Colonic mucosa (tissue), 4 donors: Measurements from ENCODE around the gene COPE. TPM values are rescaled to one million over a fixed set of nuclear protein-coding genes. Genes with fewer than 3 reads are reported as not detected.

Source experiments
- DNase-seq: peaks from one replicate; pipeline ENCODE4 v3.0.0-alpha.2; 2020
- H3K27ac ChIP-seq: fragments of 200-600 bp; one replicate; pipeline ENCODE4 v1.8.0; 2021
- H3K27me3 ChIP-seq: fragments of 200-600 bp; one replicate; pipeline ENCODE4 v1.8.0; 2021
- H3K36me3 ChIP-seq: fragments of 200-600 bp; one replicate; pipeline ENCODE4 v1.8.0; 2021
- H3K4me1 ChIP-seq: fragments of 200-600 bp; one replicate; pipeline ENCODE4 v1.8.0; 2021; ENCODE audit warnings: mild to moderate bottlenecking
- H3K4me3 ChIP-seq: fragments of 200-600 bp; one replicate; pipeline ENCODE4 v1.8.0; 2021
- H3K9ac ChIP-seq, 2 donors: one replicate each; pipeline ENCODE4 v1.7.0; 2013; ENCODE audit warnings: control low read depth in 2 of 2, low read depth in 2 of 2, low read length in 2 of 2
- H3K9me3 ChIP-seq: fragments of 200-600 bp; one replicate; pipeline ENCODE4 v1.8.0; 2021
- intact Hi-C: fragments of 100-400 bp; cut with DNase I; formaldehyde crosslinking; loops from one replicate; pipeline ENCODE4 v1.14.1; 2022
- total RNA-seq, 2 donors: library from RNA; stranded (reverse); fragmentation: NEBNext Ultra II Directional in 1 of 2; extraction: Animal tissue kit (Norgen Biotek cat#: 25700) in 1 of 2; gene quantifications; one replicate each; pipeline ENCODE4 v1.2.1, GENCODE V29; 2021
- TF ChIP-seq, protein P1 (sequence below): fragments of 200-600 bp; IDR thresholded peaks from one replicate; pipeline ENCODE4 v1.8.0; 2022; ENCODE audit warnings: antibody characterized with exemption, mild to moderate bottlenecking
- donor health status: healthy.
- donor health status: DM: no; HTN: no; CAD: no.
- donor health status: DM: no; HTN: no; CAD: no.

COPE gene
- total RNA-seq, 2 donors from 2014 or later, result 218 to 295 TPM

DNA sequence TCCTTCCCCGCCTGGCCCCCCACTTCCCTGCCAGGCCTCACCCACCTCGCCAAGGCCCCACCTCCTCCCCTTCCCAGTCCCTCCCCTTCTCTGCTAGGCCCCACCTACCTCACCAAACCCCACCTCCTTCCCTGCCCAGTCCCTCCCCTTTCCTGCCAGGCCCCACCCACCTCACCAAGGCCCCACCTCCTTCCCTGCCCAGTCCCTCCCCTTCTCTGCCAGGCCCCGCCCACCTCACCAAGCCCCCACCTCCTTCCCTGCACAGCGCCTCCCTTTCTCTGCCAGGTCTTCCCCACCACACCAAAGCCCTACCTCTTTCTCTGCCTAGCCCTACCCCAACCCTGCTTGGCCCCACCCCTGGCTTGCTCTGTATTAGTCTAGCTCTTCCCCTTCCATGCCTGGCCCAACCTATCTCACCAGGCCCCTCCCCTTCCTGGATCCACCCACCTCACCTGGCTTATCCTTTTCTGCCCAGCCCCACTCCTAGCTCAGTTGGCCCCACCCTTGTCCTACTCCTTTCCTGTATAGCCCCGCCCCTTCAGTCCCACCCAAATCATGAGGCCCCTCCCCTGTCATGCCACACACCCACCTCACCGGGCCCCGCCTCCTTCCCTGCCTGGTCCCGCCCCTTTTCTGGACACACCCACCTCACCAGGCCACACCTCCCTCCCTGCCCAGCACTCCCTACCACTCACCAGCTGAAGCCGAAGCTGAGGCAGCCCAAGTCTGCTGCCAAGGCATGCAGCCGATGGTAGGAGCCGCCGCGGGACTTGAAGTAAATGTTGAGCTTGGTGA, 39.4 kb downstream of the COPE start:
- Histone ChIP-seq H3K27ac (no peak overlapping the region), H3K9me3 (no peaks in the 10 kb centered on the region), H3K9ac (no peak overlapping the region), H3K4me1 (no peaks in the 10 kb centered on the region), H3K4me3 (no peak overlapping the region), H3K27me3 (no peaks in the 10 kb centered on the region), H3K36me3 (no peaks in the 10 kb centered on the region)
- TF ChIP-seq, protein P1, sequence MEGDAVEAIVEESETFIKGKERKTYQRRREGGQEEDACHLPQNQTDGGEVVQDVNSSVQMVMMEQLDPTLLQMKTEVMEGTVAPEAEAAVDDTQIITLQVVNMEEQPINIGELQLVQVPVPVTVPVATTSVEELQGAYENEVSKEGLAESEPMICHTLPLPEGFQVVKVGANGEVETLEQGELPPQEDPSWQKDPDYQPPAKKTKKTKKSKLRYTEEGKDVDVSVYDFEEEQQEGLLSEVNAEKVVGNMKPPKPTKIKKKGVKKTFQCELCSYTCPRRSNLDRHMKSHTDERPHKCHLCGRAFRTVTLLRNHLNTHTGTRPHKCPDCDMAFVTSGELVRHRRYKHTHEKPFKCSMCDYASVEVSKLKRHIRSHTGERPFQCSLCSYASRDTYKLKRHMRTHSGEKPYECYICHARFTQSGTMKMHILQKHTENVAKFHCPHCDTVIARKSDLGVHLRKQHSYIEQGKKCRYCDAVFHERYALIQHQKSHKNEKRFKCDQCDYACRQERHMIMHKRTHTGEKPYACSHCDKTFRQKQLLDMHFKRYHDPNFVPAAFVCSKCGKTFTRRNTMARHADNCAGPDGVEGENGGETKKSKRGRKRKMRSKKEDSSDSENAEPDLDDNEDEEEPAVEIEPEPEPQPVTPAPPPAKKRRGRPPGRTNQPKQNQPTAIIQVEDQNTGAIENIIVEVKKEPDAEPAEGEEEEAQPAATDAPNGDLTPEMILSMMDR, result no peak
- intact Hi-C loops, result no loop called here
- DNase-seq, result peak; percentile 87

GRCh38 chr19:18878858-18879578, 40.2 kb downstream of the COPE start:
- intact Hi-C loops, result no loop called here
- TF ChIP-seq, protein P1, result no peak
- Histone ChIP-seq H3K27me3 (no peaks in the 10 kb centered on the region), H3K36me3 (no peaks in the 10 kb centered on the region), H3K9me3 (no peaks in the 10 kb centered on the region), H3K4me1 (no peaks in the 10 kb centered on the region), H3K27ac (no peak overlapping the region), H3K4me3 (no peak overlapping the region), H3K9ac (no peak overlapping the region)
- no peak for DNase-seq

- Histone ChIP-seq H3K4me1 (no peaks in the 10 kb centered on the region), H3K9me3 (no peaks in the 10 kb centered on the region), H3K27ac (no peak overlapping the region), H3K36me3 (no peaks in the 10 kb centered on the region), H3K9ac (no peak overlapping the region), H3K4me3 (no peak overlapping the region), H3K27me3 (no peaks in the 10 kb centered on the region)
- intact Hi-C loops, result no loop called here
- TF ChIP-seq, protein P1, result no peak
- DNase-seq, result no peak
These were observed 41.0 kb downstream of the COPE start for GRCh38 chr19:18878058-18878797.

DNA sequence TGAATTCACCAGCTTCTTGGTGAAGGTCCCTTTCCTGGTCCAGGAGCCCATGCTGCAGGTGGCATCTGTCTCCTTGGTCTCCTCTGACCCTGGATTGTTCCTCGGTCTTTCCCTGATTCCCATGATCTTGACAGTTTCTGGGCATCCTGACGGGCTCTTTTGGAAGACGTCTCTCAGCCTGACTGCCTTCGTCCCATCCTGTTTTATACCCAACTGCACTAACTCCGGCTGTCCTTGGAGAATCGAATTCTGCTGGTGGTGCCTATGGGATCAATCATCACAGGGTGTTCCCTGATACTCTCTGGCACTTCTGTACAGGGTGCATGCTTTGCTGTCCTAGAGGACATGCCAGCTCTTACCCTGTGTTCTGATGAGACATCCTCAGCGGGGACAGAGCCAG, 42.3 kb downstream of the COPE start:
- Histone ChIP-seq H3K27ac (no peak overlapping the region), H3K9ac (no peak overlapping the region), H3K27me3 (no peaks in the 10 kb centered on the region), H3K36me3 (no peaks in the 10 kb centered on the region), H3K4me1 (no peaks in the 10 kb centered on the region), H3K4me3 (no peak overlapping the region), H3K9me3 (no peaks in the 10 kb centered on the region)
- intact Hi-C loops, result no loop called here
- DNase-seq, result no peak
- TF ChIP-seq, protein P1, result no peak

- DNase-seq, result no peak
- intact Hi-C loops, result no loop called here
- Histone ChIP-seq H3K9me3 (no peaks in the 10 kb centered on the region), H3K27ac (no peak overlapping the region), H3K4me1 (no peaks in the 10 kb centered on the region), H3K4me3 (no peak overlapping the region), H3K9ac (no peak overlapping the region), H3K36me3 (no peaks in the 10 kb centered on the region), H3K27me3 (no peaks in the 10 kb centered on the region)
- TF ChIP-seq, protein P1, result no peak
These were observed 43.5 kb downstream of the COPE start for GRCh38 chr19:18875726-18876125.
